ENCODE results near the gene KAZN. TPM values are rescaled to one million over a fixed set of nuclear protein-coding genes. Genes with fewer than 3 reads are reported as not detected.

Gene KAZN
- polyA plus RNA-seq, 1 donor from 2014 or later = 20.6 TPM

DNA sequence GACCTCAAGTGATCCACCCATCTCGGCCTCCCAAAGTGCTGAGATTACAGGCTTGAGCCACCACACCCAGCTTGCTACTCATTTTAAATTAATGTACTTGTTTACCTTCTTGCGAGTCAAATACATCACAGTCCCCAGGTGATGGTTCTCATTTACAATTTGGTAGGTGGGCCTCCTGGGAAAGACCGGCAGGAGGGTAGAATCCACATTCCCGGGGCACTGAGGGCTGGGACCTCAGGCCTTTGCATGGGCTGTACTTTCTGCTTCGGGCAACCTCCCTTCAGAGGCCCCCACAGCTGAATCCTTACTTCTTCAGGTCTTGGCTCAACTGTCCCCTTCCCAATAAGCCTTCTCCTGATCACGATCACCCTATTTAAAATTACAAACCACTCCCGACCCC lies 165.5 kb downstream of the KAZN start:
- H3K4me3 ChIP-seq (ENCODE audit: low read length) = no peak overlapping the region
- no peaks in the 10 kb centered on the region for H3K27me3 ChIP-seq (ENCODE audit: insufficient read depth, low read depth, low read length)
- H3K9me2 ChIP-seq (ENCODE audit: insufficient read depth, low read length) = no peaks in the 10 kb centered on the region
- H3K9ac ChIP-seq (ENCODE audit: low read length) = no peak overlapping the region
- no peaks in the 10 kb centered on the region for H3K9me3 ChIP-seq (ENCODE audit: low read length)
- no peak overlapping the region for H3K27ac ChIP-seq (ENCODE audit: low read length)
- H4K20me1 ChIP-seq (ENCODE audit: insufficient read depth) = no peaks in the 10 kb centered on the region
- H3K79me2 ChIP-seq (replicated peaks; ENCODE audit: insufficient read depth, low read length) = peaks cover 3% of the 10 kb centered on the region
- no peak for TF ChIP-seq TAF1 (IDR thresholded peaks at IDR 0.05; ENCODE audit: low read depth)
- TF ChIP-seq RAD21 (conservative IDR thresholded peaks at IDR 0.05) = no peak
- TF ChIP-seq, protein P1, sequence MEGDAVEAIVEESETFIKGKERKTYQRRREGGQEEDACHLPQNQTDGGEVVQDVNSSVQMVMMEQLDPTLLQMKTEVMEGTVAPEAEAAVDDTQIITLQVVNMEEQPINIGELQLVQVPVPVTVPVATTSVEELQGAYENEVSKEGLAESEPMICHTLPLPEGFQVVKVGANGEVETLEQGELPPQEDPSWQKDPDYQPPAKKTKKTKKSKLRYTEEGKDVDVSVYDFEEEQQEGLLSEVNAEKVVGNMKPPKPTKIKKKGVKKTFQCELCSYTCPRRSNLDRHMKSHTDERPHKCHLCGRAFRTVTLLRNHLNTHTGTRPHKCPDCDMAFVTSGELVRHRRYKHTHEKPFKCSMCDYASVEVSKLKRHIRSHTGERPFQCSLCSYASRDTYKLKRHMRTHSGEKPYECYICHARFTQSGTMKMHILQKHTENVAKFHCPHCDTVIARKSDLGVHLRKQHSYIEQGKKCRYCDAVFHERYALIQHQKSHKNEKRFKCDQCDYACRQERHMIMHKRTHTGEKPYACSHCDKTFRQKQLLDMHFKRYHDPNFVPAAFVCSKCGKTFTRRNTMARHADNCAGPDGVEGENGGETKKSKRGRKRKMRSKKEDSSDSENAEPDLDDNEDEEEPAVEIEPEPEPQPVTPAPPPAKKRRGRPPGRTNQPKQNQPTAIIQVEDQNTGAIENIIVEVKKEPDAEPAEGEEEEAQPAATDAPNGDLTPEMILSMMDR (IDR thresholded peaks at IDR 0.05; ENCODE audit: poor library complexity, severe bottlenecking) = no peak
- no peak for TF ChIP-seq SMC3 (conservative IDR thresholded peaks at IDR 0.05; ENCODE audit: poor library complexity)
- TF ChIP-seq MXI1 (conservative IDR thresholded peaks at IDR 0.05; ENCODE audit: poor library complexity, severe bottlenecking) = no peak
- no peaks in the 10 kb centered on the region for H3K36me3 ChIP-seq (ENCODE audit: insufficient read depth, low read length)
- H2AFZ ChIP-seq (ENCODE audit: low read depth, low read length) = no peak overlapping the region
- H3K4me2 ChIP-seq (ENCODE audit: low read length) = no peak overlapping the region
- H3F3A ChIP-seq (ENCODE audit: insufficient read depth, low read length, poor library complexity, severe bottlenecking) = no peaks in the 10 kb centered on the region

DNA sequence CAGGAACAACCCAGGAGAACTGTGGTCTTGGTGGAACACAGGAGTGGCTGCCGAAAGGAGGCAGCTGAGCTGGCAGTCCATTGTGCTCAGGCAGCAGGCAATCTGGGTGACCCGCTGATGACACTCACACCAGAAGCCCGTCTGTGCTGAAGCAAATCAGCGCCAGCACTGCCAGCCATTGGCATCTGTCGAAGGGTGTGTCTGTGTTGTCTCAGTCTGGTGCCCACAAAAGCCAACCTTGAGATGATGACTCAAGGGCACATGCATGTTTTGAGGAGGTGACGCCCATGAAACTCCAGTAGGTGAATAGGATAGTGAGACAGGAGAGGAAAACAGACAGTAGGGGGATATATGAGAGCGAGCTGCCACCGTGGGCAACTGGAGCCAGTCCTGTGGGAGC lies 167.3 kb downstream of the KAZN start:
- no peak overlapping the region for H3K4me3 ChIP-seq (ENCODE audit: low read length)
- H2AFZ ChIP-seq (ENCODE audit: low read depth, low read length) = no peak overlapping the region
- H3K36me3 ChIP-seq (ENCODE audit: insufficient read depth, low read length) = no peaks in the 10 kb centered on the region
- H3K4me2 ChIP-seq (ENCODE audit: low read length) = no peak overlapping the region
- H4K20me1 ChIP-seq (ENCODE audit: insufficient read depth) = no peaks in the 10 kb centered on the region
- H3K9me3 ChIP-seq (ENCODE audit: low read length) = no peaks in the 10 kb centered on the region
- H3F3A ChIP-seq (ENCODE audit: insufficient read depth, low read length, poor library complexity, severe bottlenecking) = no peaks in the 10 kb centered on the region
- TF ChIP-seq SMC3 (conservative IDR thresholded peaks at IDR 0.05; ENCODE audit: poor library complexity) (no peak), RAD21 (conservative IDR thresholded peaks at IDR 0.05) (no peak), MXI1 (conservative IDR thresholded peaks at IDR 0.05; ENCODE audit: poor library complexity, severe bottlenecking) (no peak)
- TF ChIP-seq, protein P2, sequence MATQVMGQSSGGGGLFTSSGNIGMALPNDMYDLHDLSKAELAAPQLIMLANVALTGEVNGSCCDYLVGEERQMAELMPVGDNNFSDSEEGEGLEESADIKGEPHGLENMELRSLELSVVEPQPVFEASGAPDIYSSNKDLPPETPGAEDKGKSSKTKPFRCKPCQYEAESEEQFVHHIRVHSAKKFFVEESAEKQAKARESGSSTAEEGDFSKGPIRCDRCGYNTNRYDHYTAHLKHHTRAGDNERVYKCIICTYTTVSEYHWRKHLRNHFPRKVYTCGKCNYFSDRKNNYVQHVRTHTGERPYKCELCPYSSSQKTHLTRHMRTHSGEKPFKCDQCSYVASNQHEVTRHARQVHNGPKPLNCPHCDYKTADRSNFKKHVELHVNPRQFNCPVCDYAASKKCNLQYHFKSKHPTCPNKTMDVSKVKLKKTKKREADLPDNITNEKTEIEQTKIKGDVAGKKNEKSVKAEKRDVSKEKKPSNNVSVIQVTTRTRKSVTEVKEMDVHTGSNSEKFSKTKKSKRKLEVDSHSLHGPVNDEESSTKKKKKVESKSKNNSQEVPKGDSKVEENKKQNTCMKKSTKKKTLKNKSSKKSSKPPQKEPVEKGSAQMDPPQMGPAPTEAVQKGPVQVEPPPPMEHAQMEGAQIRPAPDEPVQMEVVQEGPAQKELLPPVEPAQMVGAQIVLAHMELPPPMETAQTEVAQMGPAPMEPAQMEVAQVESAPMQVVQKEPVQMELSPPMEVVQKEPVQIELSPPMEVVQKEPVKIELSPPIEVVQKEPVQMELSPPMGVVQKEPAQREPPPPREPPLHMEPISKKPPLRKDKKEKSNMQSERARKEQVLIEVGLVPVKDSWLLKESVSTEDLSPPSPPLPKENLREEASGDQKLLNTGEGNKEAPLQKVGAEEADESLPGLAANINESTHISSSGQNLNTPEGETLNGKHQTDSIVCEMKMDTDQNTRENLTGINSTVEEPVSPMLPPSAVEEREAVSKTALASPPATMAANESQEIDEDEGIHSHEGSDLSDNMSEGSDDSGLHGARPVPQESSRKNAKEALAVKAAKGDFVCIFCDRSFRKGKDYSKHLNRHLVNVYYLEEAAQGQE (IDR thresholded peaks at IDR 0.05; ENCODE audit: borderline replicate concordance) = no peak
- no peak overlapping the region for H3K27ac ChIP-seq (ENCODE audit: low read length)
- H3K9ac ChIP-seq (ENCODE audit: low read length) = no peak overlapping the region
- H3K9me2 ChIP-seq (ENCODE audit: insufficient read depth, low read length) = no peaks in the 10 kb centered on the region
- no peaks in the 10 kb centered on the region for H3K27me3 ChIP-seq (ENCODE audit: insufficient read depth, low read depth, low read length)
- peaks cover 3% of the 10 kb centered on the region for H3K79me2 ChIP-seq (replicated peaks; ENCODE audit: insufficient read depth, low read length)

DNA sequence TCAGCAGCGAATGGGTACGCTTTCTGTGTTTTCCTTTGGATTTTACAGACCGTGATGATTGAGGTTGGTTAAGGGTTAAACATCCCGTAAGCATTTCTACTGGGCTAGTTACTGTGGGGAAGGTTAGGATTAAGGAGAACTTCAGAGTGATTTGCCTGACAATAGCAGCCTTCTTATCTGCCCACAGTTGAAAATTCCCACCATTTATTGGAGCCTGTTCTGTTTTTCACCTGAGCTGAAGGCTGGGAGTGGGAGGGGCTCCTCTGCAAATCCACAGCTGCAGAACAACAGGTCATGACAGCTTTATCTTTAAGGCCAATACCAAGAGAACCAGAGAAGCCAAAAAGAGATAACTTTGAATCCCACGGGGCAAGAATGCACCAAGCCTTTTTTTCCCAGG lies 168.6 kb downstream of the KAZN start:
- H3K4me3 ChIP-seq (ENCODE audit: low read length) = no peak overlapping the region
- H3K9me3 ChIP-seq (ENCODE audit: low read length) = no peaks in the 10 kb centered on the region
- no peak for TF ChIP-seq EP300 (conservative IDR thresholded peaks at IDR 0.05; ENCODE audit: poor library complexity, severe bottlenecking)
- TF ChIP-seq POLR2AphosphoS5 (IDR thresholded peaks at IDR 0.05) = no peak
- no peak for TF ChIP-seq EZH2 (IDR thresholded peaks at IDR 0.05; ENCODE audit: borderline replicate concordance, insufficient read depth, low read length, poor library complexity, severe bottlenecking)
- no peak for TF ChIP-seq TAF1 (IDR thresholded peaks at IDR 0.05; ENCODE audit: low read depth)
- TF ChIP-seq RAD21 (conservative IDR thresholded peaks at IDR 0.05) = no peak
- TF ChIP-seq, protein P2 (IDR thresholded peaks at IDR 0.05; ENCODE audit: borderline replicate concordance) = no peak
- TF ChIP-seq MXI1 (conservative IDR thresholded peaks at IDR 0.05; ENCODE audit: poor library complexity, severe bottlenecking) = no peak
- TF ChIP-seq, protein P1 (IDR thresholded peaks at IDR 0.05; ENCODE audit: poor library complexity, severe bottlenecking) = no peak
- no peak for TF ChIP-seq SMC3 (conservative IDR thresholded peaks at IDR 0.05; ENCODE audit: poor library complexity)
- peaks cover 3% of the 10 kb centered on the region for H3K79me2 ChIP-seq (replicated peaks; ENCODE audit: insufficient read depth, low read length)
- no peaks in the 10 kb centered on the region for H3K27me3 ChIP-seq (ENCODE audit: insufficient read depth, low read depth, low read length)
- H3K9me2 ChIP-seq (ENCODE audit: insufficient read depth, low read length) = no peaks in the 10 kb centered on the region
- H4K20me1 ChIP-seq (ENCODE audit: insufficient read depth) = no peaks in the 10 kb centered on the region
- H3K27ac ChIP-seq (ENCODE audit: low read length) = no peak overlapping the region
- H3K36me3 ChIP-seq (ENCODE audit: insufficient read depth, low read length) = no peaks in the 10 kb centered on the region
- no peak overlapping the region for H3K9ac ChIP-seq (ENCODE audit: low read length)
- H3K4me2 ChIP-seq (ENCODE audit: low read length) = no peak overlapping the region
- H2AFZ ChIP-seq (ENCODE audit: low read depth, low read length) = no peak overlapping the region
- H3F3A ChIP-seq (ENCODE audit: insufficient read depth, low read length, poor library complexity, severe bottlenecking) = no peaks in the 10 kb centered on the region
